ENCODE results near the gene OR4D2. TPM values are rescaled to one million over a fixed set of nuclear protein-coding genes. Genes with fewer than 3 reads are reported as not detected.

Gene OR4D2
- total and polyA plus RNA-seq, 4 donors, result not detected

GRCh38 chr17:58191241-58191896 lies 24.6 kb downstream of the OR4D2 start:
- no peak for DNase-seq (ENCODE audit: low spot score)
- Histone ChIP-seq H3K9ac (ENCODE audit: low read depth in 1 of 2, low read length in 2 of 2) (no peak overlapping the region), H3K9me3 (ENCODE audit: control insufficient read depth in 4 of 4, low read length in 3 of 4) (no peaks in the 10 kb centered on the region), H3K4me1 (ENCODE audit: control insufficient read depth in 4 of 4, insufficient read depth in 4 of 4, low read length in 3 of 4) (no peaks in the 10 kb centered on the region), H3K27me3 (ENCODE audit: control insufficient read depth in 4 of 4, insufficient read depth in 4 of 4, low read length in 3 of 4) (peaks cover 0 to 5% (median 0%) of the 10 kb centered on the region in 4 donors), H3K36me3 (ENCODE audit: control insufficient read depth in 4 of 4, insufficient read depth in 3 of 4, low read depth in 1 of 4, low read length in 3 of 4) (no peaks in the 10 kb centered on the region), H3K27ac (ENCODE audit: low read depth in 1 of 2, low read length in 2 of 2) (no peak overlapping the region), H3K4me3 (ENCODE audit: low read depth in 1 of 3, low read length in 3 of 3) (no peak overlapping the region)
- 31% methylated on average over 14 of the region's 14 CpGs for WGBS
- TF ChIP-seq EGR1 (IDR thresholded peaks at IDR 0.05; ENCODE audit: low read depth in 2 of 2) (no peak), YY1 (IDR thresholded peaks at IDR 0.05) (no peak), FOXA2 (IDR thresholded peaks at IDR 0.05) (no peak), NR2F2 (IDR thresholded peaks at IDR 0.05) (no peak), CTCF (IDR thresholded peaks at IDR 0.05; ENCODE audit: low read depth, low read length, missing input control) (no peak), ATF3 (IDR thresholded peaks at IDR 0.05) (no peak), RAD21 (IDR thresholded peaks at IDR 0.05) (no peak)

- no peak for DNase-seq (ENCODE audit: low spot score)
- no peak within 1 kb of the TSS for H3K9ac ChIP-seq (ENCODE audit: low read depth in 1 of 2, low read length in 2 of 2)
- H3K27ac ChIP-seq (ENCODE audit: low read depth in 1 of 2, low read length in 2 of 2), result no peak within 1 kb of the TSS
- H3K4me3 ChIP-seq (ENCODE audit: low read depth in 1 of 3, low read length in 3 of 3), result no peak within 1 kb of the TSS
- peaks cover 0 to 5% (median 0%) of the 10 kb centered on the region in 4 donors for H3K27me3 ChIP-seq (ENCODE audit: control insufficient read depth in 4 of 4, insufficient read depth in 4 of 4, low read length in 3 of 4)
- WGBS, result 48% methylated on average over 6 of the region's 6 CpGs
- H3K4me1 ChIP-seq (ENCODE audit: control insufficient read depth in 4 of 4, insufficient read depth in 4 of 4, low read length in 3 of 4), result no peaks in the 10 kb centered on the region
- TF ChIP-seq SP1 (IDR thresholded peaks at IDR 0.05), result no peak
- no peak for TF ChIP-seq HNF4A (conservative IDR thresholded peaks at IDR 0.05)
- no peak for TF ChIP-seq JUND (IDR thresholded peaks at IDR 0.05)
- no peaks in the 10 kb centered on the region for H3K9me3 ChIP-seq (ENCODE audit: control insufficient read depth in 4 of 4, low read length in 3 of 4)
- H3K36me3 ChIP-seq (ENCODE audit: control insufficient read depth in 4 of 4, insufficient read depth in 3 of 4, low read depth in 1 of 4, low read length in 3 of 4), result no peaks in the 10 kb centered on the region
Measured at GRCh38 chr17:58192612-58193011, 25.8 kb downstream of the OR4D2 start, which contains the start of gene EPX. EPX (plus strand) TSS chr17:58192726; CDS start chr17:58192847, 121 bp downstream.

DNA sequence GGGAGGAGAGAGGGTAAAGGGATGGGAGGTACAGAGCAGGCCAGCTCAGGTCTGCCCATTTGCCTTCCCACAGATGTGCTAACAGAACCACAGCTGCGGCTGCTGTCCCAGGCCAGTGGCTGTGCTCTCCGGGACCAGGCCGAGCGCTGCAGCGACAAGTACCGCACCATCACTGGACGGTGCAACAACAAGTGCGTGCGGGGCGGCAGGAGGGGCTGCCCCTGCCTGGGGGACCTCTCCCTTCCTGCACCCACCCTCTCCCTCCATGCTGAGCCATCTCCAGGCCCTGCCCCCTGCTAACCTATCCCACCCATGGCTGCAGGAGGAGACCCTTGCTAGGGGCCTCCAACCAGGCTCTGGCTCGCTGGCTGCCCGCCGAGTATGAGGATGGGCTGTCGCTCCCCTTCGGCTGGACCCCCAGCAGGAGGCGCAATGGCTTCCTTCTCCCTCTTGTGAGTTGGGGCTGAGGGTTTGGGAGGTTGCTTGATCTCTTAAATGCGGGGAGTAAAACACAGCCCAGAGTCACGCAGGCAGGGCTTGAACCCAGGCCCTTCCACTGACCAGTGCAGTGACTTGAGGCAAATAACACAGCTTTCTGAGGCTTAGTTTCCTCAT lies 27.0 kb downstream of the OR4D2 start:
- no peaks in the 10 kb centered on the region for H3K4me1 ChIP-seq (ENCODE audit: control insufficient read depth in 4 of 4, insufficient read depth in 4 of 4, low read length in 3 of 4)
- no peak for DNase-seq (ENCODE audit: low spot score)
- WGBS, result 76% methylated on average over 18 of the region's 18 CpGs
- H3K27ac ChIP-seq (ENCODE audit: low read depth in 1 of 2, low read length in 2 of 2), result no peak overlapping the region
- H3K4me3 ChIP-seq (ENCODE audit: low read depth in 1 of 3, low read length in 3 of 3), result no peak overlapping the region
- H3K9me3 ChIP-seq (ENCODE audit: control insufficient read depth in 4 of 4, low read length in 3 of 4), result no peaks in the 10 kb centered on the region
- no peaks in the 10 kb centered on the region for H3K36me3 ChIP-seq (ENCODE audit: control insufficient read depth in 4 of 4, insufficient read depth in 3 of 4, low read depth in 1 of 4, low read length in 3 of 4)
- H3K27me3 ChIP-seq (ENCODE audit: control insufficient read depth in 4 of 4, insufficient read depth in 4 of 4, low read length in 3 of 4), result peaks cover 0 to 9% (median 0%) of the 10 kb centered on the region in 4 donors
- TF ChIP-seq RXRA (IDR thresholded peaks at IDR 0.05) (no peak), ATF3 (IDR thresholded peaks at IDR 0.05) (no peak), SP1 (IDR thresholded peaks at IDR 0.05) (no peak), NR2F2 (IDR thresholded peaks at IDR 0.05) (no peak), GABPA (IDR thresholded peaks at IDR 0.05 in 1 of 2, conservative IDR thresholded peaks at IDR 0.05 in 1 of 2) (no peak), TAF1 (conservative IDR thresholded peaks at IDR 0.05) (no peak), EGR1 (IDR thresholded peaks at IDR 0.05; ENCODE audit: low read depth in 2 of 2) (no peak), MAX (IDR thresholded peaks at IDR 0.05) (no peak), JUND (IDR thresholded peaks at IDR 0.05) (no peak), HNF4G (IDR thresholded peaks at IDR 0.05) (no peak), FOXA2 (IDR thresholded peaks at IDR 0.05) (no peak), HNF4A (conservative IDR thresholded peaks at IDR 0.05) (no peak)
- H3K9ac ChIP-seq (ENCODE audit: low read depth in 1 of 2, low read length in 2 of 2), result no peak overlapping the region

Data from liver (tissue), 9 donors.